ENCODE results near the gene NEURL2.

The NEURL2 gene

DNA sequence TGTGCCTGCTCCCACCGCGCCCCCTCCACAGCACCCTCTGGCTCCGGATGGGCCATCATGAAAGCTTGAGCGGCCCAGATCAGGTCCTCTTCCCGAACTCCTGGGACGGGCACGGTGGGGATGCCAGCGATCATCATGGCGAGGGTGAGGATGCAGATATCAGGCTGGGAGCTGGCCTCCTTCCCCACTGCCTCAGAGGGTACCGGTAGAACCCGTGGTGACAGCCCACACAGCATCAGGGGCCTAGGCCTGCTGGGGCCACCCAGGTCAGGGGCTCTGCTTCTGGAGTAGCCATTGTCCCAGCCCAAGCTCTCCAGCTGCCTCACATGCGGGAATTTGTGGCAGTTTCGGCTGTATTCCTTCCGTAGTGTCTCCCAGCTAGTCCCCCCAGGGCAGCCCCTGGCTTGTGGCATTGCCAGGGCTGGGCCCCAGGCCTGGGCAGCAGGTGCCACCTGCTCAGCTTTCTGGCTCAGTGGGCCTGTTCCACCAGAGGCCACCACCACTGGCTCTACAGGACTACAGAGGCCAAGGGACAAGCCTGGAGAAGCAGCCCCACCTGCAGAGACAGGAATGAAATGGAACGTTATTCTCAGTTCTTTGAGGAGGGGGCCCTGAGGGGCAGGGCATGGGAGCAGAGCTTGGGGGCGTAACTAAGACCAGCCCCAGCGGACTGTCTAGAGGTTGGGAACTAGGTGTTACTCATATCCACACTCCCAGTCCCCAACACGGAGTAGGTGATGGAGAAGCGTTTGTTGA is 4.2 kb downstream of the NEURL2 start:
- TF ChIP-seq, protein P1, sequence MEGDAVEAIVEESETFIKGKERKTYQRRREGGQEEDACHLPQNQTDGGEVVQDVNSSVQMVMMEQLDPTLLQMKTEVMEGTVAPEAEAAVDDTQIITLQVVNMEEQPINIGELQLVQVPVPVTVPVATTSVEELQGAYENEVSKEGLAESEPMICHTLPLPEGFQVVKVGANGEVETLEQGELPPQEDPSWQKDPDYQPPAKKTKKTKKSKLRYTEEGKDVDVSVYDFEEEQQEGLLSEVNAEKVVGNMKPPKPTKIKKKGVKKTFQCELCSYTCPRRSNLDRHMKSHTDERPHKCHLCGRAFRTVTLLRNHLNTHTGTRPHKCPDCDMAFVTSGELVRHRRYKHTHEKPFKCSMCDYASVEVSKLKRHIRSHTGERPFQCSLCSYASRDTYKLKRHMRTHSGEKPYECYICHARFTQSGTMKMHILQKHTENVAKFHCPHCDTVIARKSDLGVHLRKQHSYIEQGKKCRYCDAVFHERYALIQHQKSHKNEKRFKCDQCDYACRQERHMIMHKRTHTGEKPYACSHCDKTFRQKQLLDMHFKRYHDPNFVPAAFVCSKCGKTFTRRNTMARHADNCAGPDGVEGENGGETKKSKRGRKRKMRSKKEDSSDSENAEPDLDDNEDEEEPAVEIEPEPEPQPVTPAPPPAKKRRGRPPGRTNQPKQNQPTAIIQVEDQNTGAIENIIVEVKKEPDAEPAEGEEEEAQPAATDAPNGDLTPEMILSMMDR (IDR thresholded peaks at IDR 0.05; ENCODE audit: low read length): no peak
- no peak for TF ChIP-seq EZH2 (optimal IDR thresholded peaks at IDR 0.05; ENCODE audit: low read depth, low read length)
- H3K36me3 ChIP-seq (replicated peaks; ENCODE audit: insufficient read depth, low read length): no peaks in the 10 kb centered on the region
- H4K20me1 ChIP-seq (ENCODE audit: insufficient read depth, low read length): no peaks in the 10 kb centered on the region
- no peak for DNase-seq
- no peak overlapping the region for H3K27ac ChIP-seq (ENCODE audit: low read length)
- H3K4me3 ChIP-seq (ENCODE audit: low read length): no peak overlapping the region
- H3K9me2 ChIP-seq (replicated peaks; ENCODE audit: insufficient read depth, low read length): no peaks in the 10 kb centered on the region
- no peaks in the 10 kb centered on the region for H3K27me3 ChIP-seq (replicated peaks; ENCODE audit: insufficient read depth, low read length)
- H3F3A ChIP-seq (ENCODE audit: insufficient read depth, low read length): peaks cover 6% of the 10 kb centered on the region; the same call in 1 of the 2 replicates
- H3K79me2 ChIP-seq (ENCODE audit: low read length): peaks cover 14% of the 10 kb centered on the region
- H3K4me2 ChIP-seq (ENCODE audit: low read depth, low read length): no peak overlapping the region
- no peaks in the 10 kb centered on the region for H3K4me1 ChIP-seq (ENCODE audit: low read length)
- H3K9ac ChIP-seq (ENCODE audit: low read length): no peak overlapping the region
- no peaks in the 10 kb centered on the region for H3K9me3 ChIP-seq (replicated peaks; ENCODE audit: insufficient read depth, low read length)
- H2AFZ ChIP-seq (ENCODE audit: low read length): no peak overlapping the region

DNA sequence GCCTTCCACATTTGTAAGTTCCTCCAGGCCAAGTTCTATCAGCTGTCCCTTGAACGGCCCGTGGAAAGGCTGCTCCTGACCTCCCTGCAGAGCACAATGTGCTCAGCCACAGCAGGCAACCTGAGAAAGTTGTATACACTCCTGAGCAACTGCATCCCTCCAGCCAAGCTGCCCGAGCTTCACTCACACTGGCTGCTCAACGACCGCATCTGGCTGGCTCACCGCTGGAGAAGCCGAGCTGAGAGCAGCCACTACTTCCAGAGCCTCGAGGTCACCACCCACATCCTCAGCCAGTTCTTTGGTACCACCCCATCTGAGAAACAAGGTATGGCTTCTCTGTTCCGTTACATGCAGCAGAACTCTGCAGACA is 7.9 kb downstream of the NEURL2 start:
- no peak overlapping the region for H2AFZ ChIP-seq (ENCODE audit: low read length)
- no peaks in the 10 kb centered on the region for H3K4me1 ChIP-seq (ENCODE audit: low read length)
- peaks cover 14% of the 10 kb centered on the region for H3K79me2 ChIP-seq (ENCODE audit: low read length)
- no peaks in the 10 kb centered on the region for H4K20me1 ChIP-seq (ENCODE audit: insufficient read depth, low read length)
- H3F3A ChIP-seq (ENCODE audit: insufficient read depth, low read length): no peaks in the 10 kb centered on the region; the same call in 1 of the 2 replicates
- H3K27ac ChIP-seq (ENCODE audit: low read length): no peak overlapping the region
- H3K4me3 ChIP-seq (ENCODE audit: low read length): no peak overlapping the region
- H3K27me3 ChIP-seq (replicated peaks; ENCODE audit: insufficient read depth, low read length): no peaks in the 10 kb centered on the region
- H3K9me2 ChIP-seq (replicated peaks; ENCODE audit: insufficient read depth, low read length): no peaks in the 10 kb centered on the region
- no peaks in the 10 kb centered on the region for H3K36me3 ChIP-seq (replicated peaks; ENCODE audit: insufficient read depth, low read length)
- no peak overlapping the region for H3K4me2 ChIP-seq (ENCODE audit: low read depth, low read length)
- DNase-seq: no peak
- H3K9me3 ChIP-seq (replicated peaks; ENCODE audit: insufficient read depth, low read length): no peaks in the 10 kb centered on the region
- TF ChIP-seq EZH2phosphoT487 (IDR thresholded peaks at IDR 0.05; ENCODE audit: low read length): no peak
- TF ChIP-seq, protein P1 (IDR thresholded peaks at IDR 0.05; ENCODE audit: low read length): no peak
- TF ChIP-seq EZH2 (optimal IDR thresholded peaks at IDR 0.05; ENCODE audit: low read depth, low read length): no peak
- no peak overlapping the region for H3K9ac ChIP-seq (ENCODE audit: low read length)

DNA sequence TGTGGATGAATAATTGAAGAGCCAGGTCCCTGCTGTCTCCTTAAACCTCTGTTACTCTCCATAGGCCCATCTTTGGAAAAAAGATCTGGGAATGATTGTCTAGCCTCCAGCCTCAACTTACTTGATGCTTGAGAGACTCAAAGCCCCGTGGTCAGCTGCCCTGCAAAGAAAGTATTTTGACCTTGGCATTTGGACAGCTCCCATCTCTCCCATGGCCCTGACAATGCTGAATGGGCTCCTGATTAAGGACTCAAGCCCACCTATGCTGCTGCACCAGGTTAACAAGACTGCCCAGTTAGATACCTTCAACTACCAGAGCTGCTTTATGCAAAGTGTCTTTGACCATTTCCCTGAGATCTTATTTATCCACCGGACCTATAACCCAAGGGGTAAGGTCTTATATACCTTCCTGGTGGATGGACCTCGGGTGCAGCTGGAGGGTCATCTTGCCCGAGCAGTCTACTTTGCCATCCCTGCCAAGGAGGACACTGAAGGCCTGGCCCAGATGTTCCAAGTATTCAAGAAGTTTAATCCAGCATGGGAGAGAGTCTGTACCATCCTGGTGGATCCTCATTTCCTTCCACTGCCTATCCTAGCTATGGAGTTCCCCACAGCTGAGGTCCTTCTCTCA is 8.4 kb downstream of the NEURL2 start:
- no peaks in the 10 kb centered on the region for H3K36me3 ChIP-seq (replicated peaks; ENCODE audit: insufficient read depth, low read length)
- peaks cover 14% of the 10 kb centered on the region for H3K79me2 ChIP-seq (ENCODE audit: low read length)
- H3K4me2 ChIP-seq (ENCODE audit: low read depth, low read length): no peak overlapping the region
- no peak overlapping the region for H3K9ac ChIP-seq (ENCODE audit: low read length)
- no peak overlapping the region for H2AFZ ChIP-seq (ENCODE audit: low read length)
- H3K9me2 ChIP-seq (replicated peaks; ENCODE audit: insufficient read depth, low read length): no peaks in the 10 kb centered on the region
- no peaks in the 10 kb centered on the region for H4K20me1 ChIP-seq (ENCODE audit: insufficient read depth, low read length)
- no peak for DNase-seq
- H3K4me3 ChIP-seq (ENCODE audit: low read length): no peak overlapping the region
- H3F3A ChIP-seq (ENCODE audit: insufficient read depth, low read length): no peaks in the 10 kb centered on the region; the same call in 1 of the 2 replicates
- no peaks in the 10 kb centered on the region for H3K9me3 ChIP-seq (replicated peaks; ENCODE audit: insufficient read depth, low read length)
- TF ChIP-seq EZH2 (optimal IDR thresholded peaks at IDR 0.05; ENCODE audit: low read depth, low read length) (no peak), EZH2phosphoT487 (IDR thresholded peaks at IDR 0.05; ENCODE audit: low read length) (no peak)
- H3K27me3 ChIP-seq (replicated peaks; ENCODE audit: insufficient read depth, low read length): no peaks in the 10 kb centered on the region
- no peaks in the 10 kb centered on the region for H3K4me1 ChIP-seq (ENCODE audit: low read length)
- H3K27ac ChIP-seq (ENCODE audit: low read length): no peak overlapping the region
